Endodermal cell (in vitro differentiated cells): ENCODE results near the gene HSPBP1. TPM values are rescaled to one million over a fixed set of nuclear protein-coding genes. Genes with fewer than 3 reads are reported as not detected.

Source experiments
- DNase-seq: peaks from one replicate; pipeline ENCODE4 v3.0.0-alpha.2; 2017
- H3K27ac ChIP-seq: 2 replicates; pipeline ENCODE4 v1.5.1; 2013; ENCODE audit warnings: mild to moderate bottlenecking, low read depth, low read length, moderate library complexity
- H3K27me3 ChIP-seq: 2 replicates; pipeline ENCODE4 v1.6.1; 2013; ENCODE audit warnings: mild to moderate bottlenecking, low read length, moderate library complexity; ENCODE audit not compliant: insufficient read depth, control insufficient read depth, poor library complexity, severe bottlenecking
- H3K36me3 ChIP-seq: 2 replicates; pipeline ENCODE4 v1.7.0; 2013; ENCODE audit warnings: mild to moderate bottlenecking, low read length, moderate library complexity; ENCODE audit not compliant: control insufficient read depth, insufficient read depth
- H3K4me1 ChIP-seq: one replicate; pipeline ENCODE4 v1.7.0; 2013; ENCODE audit warnings: low read length; ENCODE audit not compliant: control insufficient read depth, insufficient read depth
- H3K4me3 ChIP-seq: 2 replicates; pipeline ENCODE4 v1.5.1; 2013; ENCODE audit warnings: mild to moderate bottlenecking, low read length, moderate library complexity
- H3K9ac ChIP-seq: 2 replicates; pipeline ENCODE4 v1.6.1; 2013; ENCODE audit warnings: mild to moderate bottlenecking, low read length, moderate library complexity; ENCODE audit not compliant: poor library complexity, severe bottlenecking; ENCODE audit errors: extremely low read depth
- H3K9me3 ChIP-seq: 2 replicates; pipeline ENCODE4 v1.6.1; 2013; ENCODE audit warnings: mild to moderate bottlenecking, low read length, moderate library complexity; ENCODE audit not compliant: control insufficient read depth
- H3K27ac Mint-ChIP-seq: 2 replicates; pipeline ENCODE4 v1.8.0; 2020; ENCODE audit warnings: mixed read lengths
- H3K27me3 Mint-ChIP-seq: 2 replicates; pipeline ENCODE4 v1.8.0; 2021; ENCODE audit warnings: mild to moderate bottlenecking, mixed read lengths; ENCODE audit not compliant: insufficient read depth
- H3K36me3 Mint-ChIP-seq: 2 replicates; pipeline ENCODE4 v1.8.0; 2020; ENCODE audit warnings: low read depth, mixed read lengths
- H3K4me1 Mint-ChIP-seq: 2 replicates; pipeline ENCODE4 v1.8.0; 2020; ENCODE audit warnings: mixed read lengths
- H3K4me3 Mint-ChIP-seq: 2 replicates; pipeline ENCODE4 v1.8.0; 2020; ENCODE audit warnings: mild to moderate bottlenecking, moderate library complexity, mixed read lengths
- H3K9me3 Mint-ChIP-seq: 2 replicates; pipeline ENCODE4 v1.8.0; 2020; ENCODE audit warnings: mild to moderate bottlenecking, mixed read lengths
- WGBS, 2 experiments: methylation state at CpG; one replicate each; pipeline versions ENCODE4 v1.1.5 to v1.1.7; 2013; ENCODE audit warnings: missing lambda C conversion rate in 2 of 2, mixed read lengths in 1 of 2; ENCODE audit not compliant: insufficient coverage in 1 of 2, insufficient read length in 1 of 2; 5-methylcytosine and 5-hydroxymethylcytosine counted together
- total RNA-seq, 2 donors: library from RNA; stranded (reverse); fragmentation: NEBNext Ultra II Directional in 1 of 2; extraction: Animal tissue kit (Norgen Biotek cat#: 25700) in 1 of 2; gene quantifications; 2 replicates in 1 of 2; 3 replicates in 1 of 2; pipeline ENCODE4 v1.2.1, GENCODE V29; 2021
- TF ChIP-seq, protein P1 (sequence below): fragments of 200-600 bp; sonication (generic); conservative IDR thresholded peaks from 2 replicates; pipeline ENCODE4 v1.5.0; 2021; ENCODE audit warnings: antibody characterized with exemption, mild to moderate bottlenecking

HSPBP1 gene
- total RNA-seq, 2 donors from 2014 or later, result 43.7 to 48.5 TPM

GRCh38 chr19:55279340-55279739 lies 570 bp downstream of the HSPBP1 start:
- H3K36me3 Mint-ChIP-seq, result peaks cover 18% of the 10 kb centered on the region
- Histone ChIP-seq H3K36me3 (peaks cover 18% of the 10 kb centered on the region), H3K27ac (peak overlapping the region; percentile 97), H3K4me3 (peak overlapping the region; percentile 87), H3K27me3 (no peaks in the 10 kb centered on the region), H3K9ac (peak overlapping the region; percentile 72), H3K4me1 (peaks cover 2% of the 10 kb centered on the region), H3K9me3 (no peaks in the 10 kb centered on the region)
- H3K9me3 Mint-ChIP-seq, result no peaks in the 10 kb centered on the region
- TF ChIP-seq, protein P1, sequence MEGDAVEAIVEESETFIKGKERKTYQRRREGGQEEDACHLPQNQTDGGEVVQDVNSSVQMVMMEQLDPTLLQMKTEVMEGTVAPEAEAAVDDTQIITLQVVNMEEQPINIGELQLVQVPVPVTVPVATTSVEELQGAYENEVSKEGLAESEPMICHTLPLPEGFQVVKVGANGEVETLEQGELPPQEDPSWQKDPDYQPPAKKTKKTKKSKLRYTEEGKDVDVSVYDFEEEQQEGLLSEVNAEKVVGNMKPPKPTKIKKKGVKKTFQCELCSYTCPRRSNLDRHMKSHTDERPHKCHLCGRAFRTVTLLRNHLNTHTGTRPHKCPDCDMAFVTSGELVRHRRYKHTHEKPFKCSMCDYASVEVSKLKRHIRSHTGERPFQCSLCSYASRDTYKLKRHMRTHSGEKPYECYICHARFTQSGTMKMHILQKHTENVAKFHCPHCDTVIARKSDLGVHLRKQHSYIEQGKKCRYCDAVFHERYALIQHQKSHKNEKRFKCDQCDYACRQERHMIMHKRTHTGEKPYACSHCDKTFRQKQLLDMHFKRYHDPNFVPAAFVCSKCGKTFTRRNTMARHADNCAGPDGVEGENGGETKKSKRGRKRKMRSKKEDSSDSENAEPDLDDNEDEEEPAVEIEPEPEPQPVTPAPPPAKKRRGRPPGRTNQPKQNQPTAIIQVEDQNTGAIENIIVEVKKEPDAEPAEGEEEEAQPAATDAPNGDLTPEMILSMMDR, result no peak
- no peak for DNase-seq
- peak overlapping the region; percentile 97 for H3K27ac Mint-ChIP-seq
- H3K4me1 Mint-ChIP-seq, result peaks cover 3% of the 10 kb centered on the region
- WGBS, 2 experiments, result 1% methylated on average over 22 of the region's 23 CpGs; no CpG with 5 or more reads in 1 of the 2 experiments
- peak overlapping the region; percentile 97 for H3K4me3 Mint-ChIP-seq
- H3K27me3 Mint-ChIP-seq, result no peaks in the 10 kb centered on the region

- 88 to 93% methylated on average over 10 to 11 of the region's 13 CpGs for WGBS, 2 experiments
- no peak for DNase-seq
- Histone ChIP-seq H3K27ac (no peak overlapping the region), H3K4me1 (peaks cover 2% of the 10 kb centered on the region), H3K9ac (no peak overlapping the region), H3K27me3 (no peaks in the 10 kb centered on the region), H3K36me3 (peaks cover 18% of the 10 kb centered on the region), H3K4me3 (peak overlapping the region; percentile 87), H3K9me3 (no peaks in the 10 kb centered on the region)
- H3K4me3 Mint-ChIP-seq, result peak overlapping the region; percentile 97
- H3K4me1 Mint-ChIP-seq, result peaks cover 3% of the 10 kb centered on the region
- H3K9me3 Mint-ChIP-seq, result no peaks in the 10 kb centered on the region
- no peaks in the 10 kb centered on the region for H3K27me3 Mint-ChIP-seq
- peaks cover 24% of the 10 kb centered on the region for H3K36me3 Mint-ChIP-seq
- TF ChIP-seq, protein P1, result no peak
- H3K27ac Mint-ChIP-seq, result no peak overlapping the region
Observed at GRCh38 chr19:55278391-55279135, 1.3 kb downstream of the HSPBP1 start.

- H3K27ac Mint-ChIP-seq, result no peak overlapping the region
- H3K4me1 ChIP-seq, result peaks cover 2% of the 10 kb centered on the region
- no peaks in the 10 kb centered on the region for H3K27me3 Mint-ChIP-seq
- H3K4me1 Mint-ChIP-seq, result peaks cover 3% of the 10 kb centered on the region
- H3K36me3 ChIP-seq, result peaks cover 25% of the 10 kb centered on the region
- H3K27me3 ChIP-seq, result no peaks in the 10 kb centered on the region
- TF ChIP-seq, protein P1, result no peak
- no peaks in the 10 kb centered on the region for H3K9me3 Mint-ChIP-seq
- no peak for DNase-seq
- no peaks in the 10 kb centered on the region for H3K9me3 ChIP-seq
- peaks cover 29% of the 10 kb centered on the region for H3K36me3 Mint-ChIP-seq
- no peak overlapping the region for H3K9ac ChIP-seq
- no peak overlapping the region for H3K4me3 ChIP-seq
- 92 to 94% methylated on average over 6 to 17 of the region's 17 CpGs for WGBS, 2 experiments
- H3K4me3 Mint-ChIP-seq, result no peak overlapping the region
- no peak overlapping the region for H3K27ac ChIP-seq
Observed at GRCh38 chr19:55277494-55277893, 2.4 kb downstream of the HSPBP1 start.
